Left colon (tissue), 2 donors: Measurements from ENCODE around the gene ASB2. TPM values are rescaled to one million over a fixed set of nuclear protein-coding genes. Genes with fewer than 3 reads are reported as not detected.

Experiments used
- ATAC-seq: fragments of 200-7000 bp; cut with Tn5 transposase; one replicate; pipeline ENCODE4 v1.9.1; 2020; ENCODE audit warnings: mild to moderate bottlenecking, moderate library complexity
- DNase-seq, 2 donors: peaks; one replicate each; pipeline ENCODE4 v3.0.0-alpha.2; 2020
- intact Hi-C, 2 donors: fragments of 100-400 bp; cut with DNase I in 1 of 2; cut with micrococcal nuclease in 1 of 2; formaldehyde crosslinking; loops; one replicate each; pipeline versions ENCODE4 v1.11.2 to v1.14.0; 2022; cut with DNase I, micrococcal nuclease
- total RNA-seq, 2 donors: library from RNA; stranded (reverse); fragmentation: NEBNext Ultra II Directional; extraction: Animal tissue kit (Norgen Biotek cat#: 25700); gene quantifications; one replicate each; pipeline ENCODE4 v1.2.1, GENCODE V29; 2021
- donor health status: DM: no; HTN: no; CAD: no.
- donor health status: DM: yes; HTN: yes; CAD: no.

The ASB2 gene
- total RNA-seq, 2 donors from 2014 or later: 1.5 to 13.7 TPM

- no peak for ATAC-seq
- no peak for DNase-seq
Measured at GRCh38 chr14:93956514-93957332, 19.6 kb downstream of the ASB2 start.

GRCh38 chr14:93955850-93956481, 20.4 kb downstream of the ASB2 start:
- DNase-seq: no peak
- no peak for ATAC-seq

More at GRCh38 chr14:93956514-93957332, 19.6 kb downstream of the ASB2 start:
- intact Hi-C loops: no loop called here

GRCh38 chr14:93954900-93955849, 21.2 kb downstream of the ASB2 start:
- intact Hi-C loops: no loop called here
- peak; percentile 47 for ATAC-seq
- no peak for DNase-seq

More at GRCh38 chr14:93955850-93956481, 20.4 kb downstream of the ASB2 start:
- intact Hi-C loops: no loop called here

GRCh38 chr14:93954516-93954830, 21.9 kb downstream of the ASB2 start:
- intact Hi-C loops: no loop called here
- DNase-seq (no peak), ATAC-seq (no peak)

- DNase-seq (no peak), ATAC-seq (no peak)
- intact Hi-C loops: no loop called here
Measured at GRCh38 chr14:93953739-93954515, 22.4 kb downstream of the ASB2 start.

GRCh38 chr14:93953263-93953662, 23.1 kb downstream of the ASB2 start:
- DNase-seq (no peak), ATAC-seq (no peak)
- intact Hi-C loops: no loop called here

- ATAC-seq (no peak), DNase-seq (no peak)
- intact Hi-C loops: no loop called here
Measured at GRCh38 chr14:93952829-93953228, 23.5 kb downstream of the ASB2 start.

- DNase-seq (no peak), ATAC-seq (no peak)
- intact Hi-C loops: no loop called here
Measured at GRCh38 chr14:93951635-93952540, 24.5 kb downstream of the ASB2 start.

GRCh38 chr14:93950948-93951634, 25.3 kb downstream of the ASB2 start:
- no peak for ATAC-seq
- DNase-seq: no peak
- intact Hi-C loops: no loop called here

- no peak for DNase-seq
- intact Hi-C loops: loop anchor here in 1 of 2 donors (10.0 kb wide), 1 partner anchor 55 kb away; no protein-coding TSS in a partner anchor
- ATAC-seq: no peak
Measured at GRCh38 chr14:93949511-93950075, 26.8 kb downstream of the ASB2 start.

GRCh38 chr14:93947282-93947681, 29.1 kb downstream of the ASB2 start:
- intact Hi-C loops: loop anchor here in 1 of 2 donors (10.0 kb wide), 1 partner anchor 58 kb away; no protein-coding TSS in a partner anchor
- DNase-seq: no peak
- no peak for ATAC-seq

- DNase-seq: no peak
- intact Hi-C loops: loop anchor here in 1 of 2 donors (10.0 kb wide), 1 partner anchor 58 kb away; no protein-coding TSS in a partner anchor
- ATAC-seq: no peak
Measured at GRCh38 chr14:93946541-93947090, 29.8 kb downstream of the ASB2 start.

- DNase-seq: no peak
Measured at GRCh38 chr14:93946104-93946503, 30.3 kb downstream of the ASB2 start.

GRCh38 chr14:93945070-93945399, 31.3 kb downstream of the ASB2 start:
- ATAC-seq (no peak), DNase-seq (no peak)
- intact Hi-C loops: loop anchor here in 1 of 2 donors (10.0 kb wide), 1 partner anchor 60 kb away; no protein-coding TSS in a partner anchor

More at GRCh38 chr14:93946104-93946503, 30.3 kb downstream of the ASB2 start:
- intact Hi-C loops: loop anchor here in 1 of 2 donors (10.0 kb wide), 1 partner anchor 59 kb away; no protein-coding TSS in a partner anchor
- no peak for ATAC-seq

- DNase-seq: no peak
- intact Hi-C loops: loop anchor here in 1 of 2 donors (10.0 kb wide), 1 partner anchor 60 kb away; no protein-coding TSS in a partner anchor
- ATAC-seq: no peak
Measured at GRCh38 chr14:93944348-93945069, 31.9 kb downstream of the ASB2 start.
